Fibroblast of the aortic adventitia (primary cell): ENCODE results near the gene CACNA1I. TPM values are rescaled to one million over a fixed set of nuclear protein-coding genes. Genes with fewer than 3 reads are reported as not detected.

Experiments used
- DNase-seq: peaks from one replicate; pipeline ENCODE4 v3.0.0-alpha.2; 2010; ENCODE audit warnings: low read depth
- H3K4me3 ChIP-seq: 2 replicates; pipeline ENCODE4 v1.5.1; 2011; ENCODE audit warnings: low read depth, mild to moderate bottlenecking, control low read depth, low read length, moderate library complexity
- total RNA-seq: library from RNA; depleted of rRNA; stranded (reverse); fragments of >200 nt; gene quantifications from 2 replicates; pipeline ENCODE4 v1.2.3, GENCODE V29; 2012; ENCODE audit warnings: low replicate concordance
- TF ChIP-seq, protein P1 (sequence below): IDR thresholded peaks from 2 replicates; pipeline ENCODE4 v1.5.1; 2011; ENCODE audit warnings: mild to moderate bottlenecking, low read length, control low read depth, inconsistent platforms; ENCODE audit not compliant: insufficient read depth

The CACNA1I gene
- total RNA-seq, 1 donor, result under 0.01 TPM

DNA sequence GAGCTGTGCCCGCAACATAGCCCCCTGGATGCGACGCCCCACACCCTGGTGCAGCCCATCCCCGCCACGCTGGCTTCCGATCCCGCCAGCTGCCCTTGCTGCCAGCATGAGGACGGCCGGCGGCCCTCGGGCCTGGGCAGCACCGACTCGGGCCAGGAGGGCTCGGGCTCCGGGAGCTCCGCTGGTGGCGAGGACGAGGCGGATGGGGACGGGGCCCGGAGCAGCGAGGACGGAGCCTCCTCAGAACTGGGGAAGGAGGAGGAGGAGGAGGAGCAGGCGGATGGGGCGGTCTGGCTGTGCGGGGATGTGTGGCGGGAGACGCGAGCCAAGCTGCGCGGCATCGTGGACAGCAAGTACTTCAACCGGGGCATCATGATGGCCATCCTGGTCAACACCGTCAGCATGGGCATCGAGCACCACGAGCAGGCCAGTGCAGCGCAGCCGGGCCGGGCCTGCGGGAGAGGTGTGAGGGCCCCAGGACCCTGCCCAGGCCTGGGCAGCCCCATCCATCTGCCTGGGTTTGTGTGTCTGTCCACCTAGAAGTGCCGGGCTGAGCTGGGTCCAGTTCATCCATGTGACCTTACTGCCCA lies 79.0 kb downstream of the CACNA1I start:
- TF ChIP-seq, protein P1, sequence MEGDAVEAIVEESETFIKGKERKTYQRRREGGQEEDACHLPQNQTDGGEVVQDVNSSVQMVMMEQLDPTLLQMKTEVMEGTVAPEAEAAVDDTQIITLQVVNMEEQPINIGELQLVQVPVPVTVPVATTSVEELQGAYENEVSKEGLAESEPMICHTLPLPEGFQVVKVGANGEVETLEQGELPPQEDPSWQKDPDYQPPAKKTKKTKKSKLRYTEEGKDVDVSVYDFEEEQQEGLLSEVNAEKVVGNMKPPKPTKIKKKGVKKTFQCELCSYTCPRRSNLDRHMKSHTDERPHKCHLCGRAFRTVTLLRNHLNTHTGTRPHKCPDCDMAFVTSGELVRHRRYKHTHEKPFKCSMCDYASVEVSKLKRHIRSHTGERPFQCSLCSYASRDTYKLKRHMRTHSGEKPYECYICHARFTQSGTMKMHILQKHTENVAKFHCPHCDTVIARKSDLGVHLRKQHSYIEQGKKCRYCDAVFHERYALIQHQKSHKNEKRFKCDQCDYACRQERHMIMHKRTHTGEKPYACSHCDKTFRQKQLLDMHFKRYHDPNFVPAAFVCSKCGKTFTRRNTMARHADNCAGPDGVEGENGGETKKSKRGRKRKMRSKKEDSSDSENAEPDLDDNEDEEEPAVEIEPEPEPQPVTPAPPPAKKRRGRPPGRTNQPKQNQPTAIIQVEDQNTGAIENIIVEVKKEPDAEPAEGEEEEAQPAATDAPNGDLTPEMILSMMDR, result no peak
- DNase-seq, result no peak
- H3K4me3 ChIP-seq, result no peak overlapping the region

DNA sequence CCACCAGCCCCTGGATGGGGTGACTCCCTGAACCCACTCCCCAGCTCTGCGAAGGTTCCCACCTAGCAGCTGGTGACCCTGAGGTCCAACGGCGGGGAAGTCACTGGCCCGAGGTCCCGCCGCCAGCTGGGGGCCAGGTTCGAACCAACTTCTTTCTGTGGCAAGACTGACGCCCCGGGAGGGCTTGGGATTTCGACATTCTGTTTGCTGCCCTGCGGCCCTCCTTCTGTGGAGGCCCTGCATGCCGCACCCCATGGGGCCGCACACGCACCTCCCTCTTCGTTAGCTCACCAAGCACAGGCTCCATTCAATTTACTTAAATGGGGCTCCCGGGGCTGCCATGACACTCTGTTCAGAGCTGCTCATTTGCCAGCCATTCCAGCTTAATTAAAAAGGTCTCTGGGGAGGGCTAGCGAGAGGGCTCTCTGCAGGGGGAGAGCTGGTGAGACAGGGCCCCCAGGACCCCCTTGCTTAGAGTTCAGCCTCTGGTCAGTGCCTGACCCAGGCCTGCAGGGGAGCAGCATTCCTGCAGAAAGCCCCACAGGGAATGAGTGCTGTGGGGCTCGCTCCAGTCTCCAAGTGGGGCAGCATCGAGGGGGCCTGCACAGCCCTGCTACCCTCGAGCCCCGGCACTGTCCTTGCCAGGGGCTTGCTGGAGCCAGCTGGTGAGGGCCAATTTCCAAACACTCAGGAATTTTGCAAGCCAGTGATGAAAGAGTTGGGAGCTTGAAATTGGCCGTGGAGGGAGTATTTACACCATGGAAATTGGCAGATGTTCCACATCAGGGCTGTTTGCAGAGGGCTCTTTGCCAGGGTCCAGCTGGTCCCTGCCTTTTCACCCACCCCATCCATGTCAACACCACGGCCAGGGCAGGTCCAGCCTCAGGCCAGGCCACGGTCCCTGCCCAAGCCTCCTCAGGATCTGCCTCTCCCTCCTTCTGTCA lies 80.8 kb downstream of the CACNA1I start:
- DNase-seq, result peak; percentile 13
- TF ChIP-seq, protein P1, result no peak
- no peak overlapping the region for H3K4me3 ChIP-seq

DNA sequence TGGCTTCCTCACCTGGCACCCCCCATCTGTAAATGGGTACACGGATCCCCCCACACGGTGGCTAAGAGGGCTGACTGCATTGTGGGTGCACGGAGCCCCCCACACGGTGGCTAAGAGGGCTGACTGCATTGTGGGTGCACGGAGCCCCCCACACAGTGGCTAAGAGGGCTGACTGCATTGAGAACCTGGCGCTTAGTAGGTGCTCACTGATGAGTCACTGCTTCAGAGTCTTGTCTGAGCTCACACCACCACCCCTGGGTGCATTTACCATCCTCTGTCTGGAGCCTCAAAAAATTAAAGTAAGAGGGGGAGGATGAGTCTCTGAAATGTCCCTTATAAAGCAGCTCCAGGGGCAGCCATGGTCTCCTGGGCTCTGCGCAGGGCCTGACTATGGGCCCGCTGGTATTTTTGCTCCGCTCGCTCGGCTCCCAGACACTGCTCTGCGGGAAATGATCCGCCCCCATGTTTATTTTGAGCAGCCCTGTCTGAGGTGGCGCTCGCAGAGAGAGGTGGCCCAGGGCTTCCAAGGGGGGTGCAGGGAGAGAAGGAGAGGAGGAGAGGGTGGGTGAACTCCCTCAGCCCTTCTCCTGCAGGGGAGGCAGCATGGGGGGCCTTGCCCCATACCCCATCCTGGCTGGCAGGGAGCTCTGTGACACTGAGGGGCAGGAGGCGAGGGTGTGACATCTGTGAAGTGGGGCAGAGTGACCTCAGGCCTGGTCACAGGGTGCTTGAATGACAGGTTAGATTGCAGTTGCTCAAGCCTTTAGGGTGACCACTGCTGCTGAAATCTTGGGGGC lies 82.6 kb downstream of the CACNA1I start:
- no peak for DNase-seq
- TF ChIP-seq, protein P1, result no peak

DNA sequence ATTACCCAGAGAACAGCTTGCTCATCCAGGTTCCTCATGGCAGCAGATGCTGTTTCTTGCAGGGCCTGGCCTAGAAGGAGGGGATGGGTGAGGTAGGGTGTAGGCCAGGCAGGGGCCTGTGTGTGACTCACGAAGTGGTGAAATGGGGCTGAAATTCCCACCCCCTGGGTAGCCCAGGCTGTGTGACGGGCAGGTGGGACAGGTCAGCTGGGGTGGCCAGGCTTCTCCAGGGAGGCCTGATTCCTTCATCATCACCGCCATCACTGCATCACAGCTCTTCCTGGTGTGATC lies 83.2 kb downstream of the CACNA1I start:
- H3K4me3 ChIP-seq, result no peak overlapping the region
- TF ChIP-seq, protein P1, result no peak
- DNase-seq, result no peak

More for the DNA sequence above, 82.6 kb downstream of the CACNA1I start:
- no peak overlapping the region for H3K4me3 ChIP-seq

DNA sequence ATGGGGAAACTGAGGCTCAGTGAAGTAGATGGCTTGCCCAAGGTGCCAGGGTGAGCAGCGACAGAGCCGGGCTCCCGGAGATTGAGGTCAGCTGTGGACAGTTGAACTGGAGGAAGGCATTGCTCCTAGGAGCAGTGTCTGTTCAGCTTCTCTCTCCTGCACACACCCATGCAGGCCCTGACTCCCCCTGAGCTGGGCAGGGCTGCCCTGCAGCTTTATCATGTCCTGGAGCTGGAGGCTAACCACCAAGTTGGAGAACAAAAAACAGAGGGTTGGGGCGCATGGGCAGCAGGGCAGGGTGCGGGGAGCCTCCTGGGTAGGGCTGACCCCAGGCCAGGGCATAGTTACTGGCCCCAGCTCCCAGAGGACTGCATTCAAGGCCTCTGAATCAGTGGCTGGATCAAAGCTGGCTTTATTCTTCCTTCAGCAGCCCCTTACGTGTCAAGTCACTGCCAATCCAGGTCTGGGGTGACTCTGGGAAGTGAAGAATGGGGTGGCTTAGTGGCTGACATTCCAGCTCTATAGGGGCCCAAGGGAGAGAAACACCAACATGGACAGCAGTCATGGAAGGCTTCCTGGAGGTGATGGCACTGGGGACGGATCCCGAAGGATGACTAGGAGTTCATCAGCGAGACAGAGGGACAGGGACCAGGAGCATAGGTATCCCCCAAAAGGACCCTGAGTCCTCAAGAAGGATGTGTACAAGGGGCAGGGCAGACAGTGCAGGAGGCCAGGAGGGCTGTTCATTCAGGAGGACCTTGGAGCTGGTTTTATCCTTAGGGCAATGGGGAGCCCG lies 83.8 kb downstream of the CACNA1I start:
- no peak for DNase-seq
- TF ChIP-seq, protein P1, result no peak
- no peak overlapping the region for H3K4me3 ChIP-seq

DNA sequence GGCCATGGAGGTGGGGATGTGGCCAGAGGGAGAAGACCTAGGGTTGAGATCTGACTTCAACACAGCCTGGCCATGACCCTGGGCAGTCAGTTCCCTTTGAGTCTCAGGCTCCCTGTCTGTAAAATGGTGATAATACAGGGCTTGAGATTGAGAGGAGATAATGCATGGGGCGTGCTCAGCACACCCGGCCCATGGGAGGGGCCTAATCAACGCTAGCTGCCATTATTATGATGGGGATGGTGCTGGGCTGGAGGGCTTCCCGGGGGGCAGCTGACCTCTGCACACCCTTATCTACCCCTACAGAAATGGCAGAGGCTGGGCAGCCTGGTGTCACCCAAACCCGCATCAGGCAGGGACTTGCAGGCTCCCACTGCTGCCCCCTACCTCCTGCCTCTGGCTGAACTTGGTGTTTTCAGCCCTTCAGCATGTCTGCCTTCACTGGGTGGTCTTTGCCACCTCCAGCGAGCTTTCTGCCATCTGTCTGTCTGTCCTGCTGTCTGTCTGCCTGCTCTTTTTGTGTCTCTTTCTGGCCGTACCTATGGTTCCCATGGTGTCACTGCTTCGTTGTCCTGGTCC lies 84.5 kb downstream of the CACNA1I start:
- H3K4me3 ChIP-seq, result no peak overlapping the region
- TF ChIP-seq, protein P1, result no peak
- no peak for DNase-seq
